Tibial nerve (tissue), 4 donors: ENCODE results near the gene TRDN. TPM values are rescaled to one million over a fixed set of nuclear protein-coding genes. Genes with fewer than 3 reads are reported as not detected.
"Not testable (repeated sequence)": the region's sequence is repeated elsewhere in the genome, so short reads cannot be mapped to it uniquely, and the experiment has no call there.

Source experiments
- DNase-seq, 2 donors: peaks; one replicate each; pipeline ENCODE4 v3.0.0-alpha.2; 2019; ENCODE audit warnings: low spot score in 2 of 2
- H3K27ac ChIP-seq, 4 donors: fragments of 200-600 bp; sonication (generic) in 3 of 4; one replicate each; pipeline ENCODE4 v1.5.1; 2017 to 2019; ENCODE audit warnings: mild to moderate bottlenecking in 1 of 4
- H3K27me3 ChIP-seq, 2 donors: fragments of 200-600 bp; sonication (generic) in 1 of 2; one replicate each; pipeline versions ENCODE4 v1.5.1 to v1.6.0; 2017 to 2019
- H3K36me3 ChIP-seq, 3 donors: fragments of 200-600 bp; sonication (generic); one replicate each; pipeline ENCODE4 v1.5.1; 2018 to 2019
- H3K4me1 ChIP-seq, 4 donors: fragments of 200-600 bp; sonication (generic) in 3 of 4; one replicate each; pipeline ENCODE4 v1.5.1; 2017 to 2019
- H3K4me3 ChIP-seq, 4 donors: fragments of 200-600 bp; sonication (generic) in 3 of 4; one replicate each; pipeline ENCODE4 v1.5.1; 2017 to 2019; ENCODE audit warnings: mild to moderate bottlenecking in 1 of 4, moderate library complexity in 1 of 4
- H3K9me3 ChIP-seq, 4 donors: fragments of 200-600 bp; sonication (generic) in 3 of 4; one replicate each; pipeline ENCODE4 v1.5.1; 2017 to 2019
- CTCF ChIP-seq, 5 experiments: fragments of 200-600 bp in 3 of 5; fragments of 450-650 bp in 2 of 5; sonication (generic) in 3 of 5; IDR thresholded peaks; one replicate each; pipeline ENCODE4 v1.5.1; 2016 to 2019; ENCODE audit warnings: antibody characterized with exemption in 5 of 5, mild to moderate bottlenecking in 3 of 5, moderate library complexity in 2 of 5
- EP300 ChIP-seq, 2 donors: sonication (generic); formaldehyde crosslinking; IDR thresholded peaks; one replicate each; pipeline ENCODE4 v1.6.1; 2017; ENCODE audit warnings: antibody characterized with exemption in 2 of 2, mild to moderate bottlenecking in 1 of 2
- POLR2A ChIP-seq, 2 donors: fragments of 450-650 bp; IDR thresholded peaks; one replicate each; pipeline ENCODE4 v1.6.1; 2017; ENCODE audit warnings: antibody characterized with exemption in 2 of 2, mild to moderate bottlenecking in 2 of 2, moderate library complexity in 2 of 2
- WGBS, 2 donors: methylation state at CpG; one replicate each; pipeline ENCODE4 v1.1.5; 2018; 5-methylcytosine and 5-hydroxymethylcytosine counted together
- total RNA-seq, 4 donors: library from RNA; depleted of rRNA; stranded (reverse); fragments of >200 nt; gene quantifications; one replicate each; pipeline ENCODE4 v1.1.0, GENCODE V29; 2016

Gene TRDN
- total RNA-seq, 4 donors from 2014 or later = 0.30 to 0.59 TPM; not detected in 2

GRCh38 chr6:123276546-123276980, 360.2 kb downstream of the TRDN start:
- Histone ChIP-seq H3K4me3 (no peak overlapping the region), H3K27me3 (no peaks in the 10 kb centered on the region), H3K4me1 (no peaks in the 10 kb centered on the region), H3K9me3 (no peaks in the 10 kb centered on the region), H3K36me3 (no peaks in the 10 kb centered on the region), H3K27ac (no peak overlapping the region)
- no peak for DNase-seq
- TF ChIP-seq CTCF (IDR thresholded peaks at IDR 0.05) = no peak
- no peak for TF ChIP-seq POLR2A (IDR thresholded peaks at IDR 0.05)
- no peak for TF ChIP-seq EP300 (IDR thresholded peaks at IDR 0.05)
- WGBS, 2 donors = 45 to 49% methylated on average over 3 of the region's 3 CpGs

- Histone ChIP-seq H3K36me3 (no peaks in the 10 kb centered on the region), H3K4me1 (no peaks in the 10 kb centered on the region), H3K9me3 (no peaks in the 10 kb centered on the region), H3K4me3 (no peak overlapping the region), H3K27me3 (no peaks in the 10 kb centered on the region), H3K27ac (no peak overlapping the region)
- TF ChIP-seq EP300 (IDR thresholded peaks at IDR 0.05) = no peak
- TF ChIP-seq POLR2A (IDR thresholded peaks at IDR 0.05) = no peak
- TF ChIP-seq CTCF (IDR thresholded peaks at IDR 0.05) = no peak
- WGBS, 2 donors = 86 to 90% methylated on average over 5 of the region's 5 CpGs
- no peak for DNase-seq
These were observed 372.8 kb downstream of the TRDN start for GRCh38 chr6:123263981-123264380.

- Histone ChIP-seq H3K27me3 (no peaks in the 10 kb centered on the region), H3K9me3 (peaks cover 0 to 11% (median 0%) of the 10 kb centered on the region in 4 donors), H3K27ac (no peak overlapping the region), H3K36me3 (no peaks in the 10 kb centered on the region), H3K4me3 (no peak overlapping the region), H3K4me1 (no peaks in the 10 kb centered on the region)
- TF ChIP-seq POLR2A (IDR thresholded peaks at IDR 0.05) = no peak
- no peak for TF ChIP-seq EP300 (IDR thresholded peaks at IDR 0.05)
- no peak for TF ChIP-seq CTCF (IDR thresholded peaks at IDR 0.05)
- WGBS, 2 donors = 81 to 83% methylated on average over 1 of the region's 1 CpG
- no peak for DNase-seq
These were observed 396.1 kb downstream of the TRDN start for GRCh38 chr6:123240626-123241025.

GRCh38 chr6:123233336-123233735, 403.4 kb downstream of the TRDN start:
- H3K27ac ChIP-seq = no peak overlapping the region
- DNase-seq = no peak
- H3K4me1 ChIP-seq = peaks cover 0 to 5% (median 0%) of the 10 kb centered on the region in 4 donors
- H3K4me3 ChIP-seq = no peak overlapping the region
- H3K9me3 ChIP-seq = no peaks in the 10 kb centered on the region
- no peak for TF ChIP-seq EP300 (IDR thresholded peaks at IDR 0.05)
- no peak for TF ChIP-seq CTCF (IDR thresholded peaks at IDR 0.05)
- no peak for TF ChIP-seq POLR2A (IDR thresholded peaks at IDR 0.05)
- H3K36me3 ChIP-seq = no peaks in the 10 kb centered on the region
- 43 to 50% methylated on average over 4 of the region's 4 CpGs for WGBS, 2 donors
- H3K27me3 ChIP-seq = no peaks in the 10 kb centered on the region

- H3K9me3 ChIP-seq, H3K36me3 ChIP-seq, DNase-seq, H3K27ac ChIP-seq, H3K4me3 ChIP-seq, H3K4me1 ChIP-seq, H3K27me3 ChIP-seq: not testable (repeated sequence)
- 72 to 79% methylated on average over 2 of the region's 2 CpGs for WGBS, 2 donors
These were observed 409.0 kb downstream of the TRDN start for GRCh38 chr6:123227789-123228188.

- no peaks in the 10 kb centered on the region for H3K9me3 ChIP-seq
- 43 to 49% methylated on average over 3 of the region's 3 CpGs for WGBS, 2 donors
- no peak for TF ChIP-seq CTCF (IDR thresholded peaks at IDR 0.05)
- TF ChIP-seq EP300 (IDR thresholded peaks at IDR 0.05) = no peak
- TF ChIP-seq POLR2A (IDR thresholded peaks at IDR 0.05) = no peak
- H3K4me1 ChIP-seq = no peaks in the 10 kb centered on the region
- H3K36me3 ChIP-seq = no peaks in the 10 kb centered on the region
- H3K4me3 ChIP-seq = no peak overlapping the region
- H3K27ac ChIP-seq = no peak overlapping the region
- H3K27me3 ChIP-seq = no peaks in the 10 kb centered on the region
- no peak for DNase-seq
These were observed 410.4 kb downstream of the TRDN start for GRCh38 chr6:123226398-123226797.
